HG03103 (cell line): ENCODE data around the gene VWA5B1.

ENCODE experiments used
- ATAC-seq: cut with Tn5 transposase; IDR thresholded peaks from one replicate; pipeline ENCODE4 v1.9.1; 2021; ENCODE audit warnings: low read depth; ENCODE audit not compliant: unreplicated experiment

Gene VWA5B1

GRCh38 chr1:20359451-20360330 is 69.0 kb downstream of the VWA5B1 start:
- no peak for ATAC-seq

- no peak for ATAC-seq
Measured at GRCh38 chr1:20361401-20361800, 70.7 kb downstream of the VWA5B1 start.

GRCh38 chr1:20361805-20362381 is 71.2 kb downstream of the VWA5B1 start:
- ATAC-seq: no peak

- ATAC-seq: no peak
Measured at GRCh38 chr1:20362856-20363255, 72.2 kb downstream of the VWA5B1 start.

GRCh38 chr1:20365421-20366055 is 74.9 kb downstream of the VWA5B1 start:
- ATAC-seq: no peak

- ATAC-seq: no peak
Measured at GRCh38 chr1:20366056-20366462, 75.4 kb downstream of the VWA5B1 start.

GRCh38 chr1:20366463-20367115 is 75.9 kb downstream of the VWA5B1 start:
- ATAC-seq: no peak

GRCh38 chr1:20367116-20367585 is 76.5 kb downstream of the VWA5B1 start:
- ATAC-seq: no peak

GRCh38 chr1:20367626-20368025 is 77.0 kb downstream of the VWA5B1 start:
- ATAC-seq: no peak

GRCh38 chr1:20368866-20369470 is 78.3 kb downstream of the VWA5B1 start:
- no peak for ATAC-seq

- ATAC-seq: no peak
Measured at GRCh38 chr1:20370698-20371097, 80.0 kb downstream of the VWA5B1 start.

GRCh38 chr1:20371411-20371810 is 80.7 kb downstream of the VWA5B1 start:
- no peak for ATAC-seq

GRCh38 chr1:20371883-20372282 is 81.2 kb downstream of the VWA5B1 start:
- ATAC-seq: no peak

- no peak for ATAC-seq
Measured at GRCh38 chr1:20372676-20373075, 82.0 kb downstream of the VWA5B1 start.

- ATAC-seq: no peak
Measured at GRCh38 chr1:20373286-20373685, 82.6 kb downstream of the VWA5B1 start.

- no peak for ATAC-seq
Measured at GRCh38 chr1:20373764-20374163, 83.1 kb downstream of the VWA5B1 start.

- no peak for ATAC-seq
Measured at GRCh38 chr1:20375563-20375962, 84.9 kb downstream of the VWA5B1 start.

GRCh38 chr1:20376171-20376570 is 85.5 kb downstream of the VWA5B1 start:
- no peak for ATAC-seq

- no peak for ATAC-seq
Measured at GRCh38 chr1:20376880-20377494, 86.3 kb downstream of the VWA5B1 start.
